HG03066 (cell line): ENCODE measurements around the gene STK32A.

Experiments
- ATAC-seq: cut with Tn5 transposase; IDR thresholded peaks from one replicate; pipeline ENCODE4 v1.9.1; 2021; ENCODE audit warnings: low read depth; ENCODE audit not compliant: unreplicated experiment

The STK32A gene

DNA sequence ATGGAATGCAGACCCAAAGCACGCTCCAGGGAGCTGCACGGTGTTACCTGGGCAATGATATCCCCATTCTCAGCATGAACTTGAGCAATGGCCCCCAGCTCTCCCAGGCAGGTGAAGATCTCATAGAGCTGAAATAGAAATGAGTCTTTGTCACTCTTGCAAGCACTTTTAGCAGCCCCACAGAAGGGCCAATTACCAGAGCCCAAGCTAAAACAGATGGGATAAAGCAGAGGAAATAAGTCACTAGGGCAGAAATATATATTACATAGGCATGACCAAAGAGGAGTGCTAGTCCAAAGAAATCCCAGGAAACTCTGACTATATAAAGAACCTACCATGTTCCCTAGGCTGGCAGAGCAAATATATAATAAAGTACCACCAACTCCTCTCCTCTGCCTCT is 177.7 kb downstream of the STK32A start:
- no peak for ATAC-seq

DNA sequence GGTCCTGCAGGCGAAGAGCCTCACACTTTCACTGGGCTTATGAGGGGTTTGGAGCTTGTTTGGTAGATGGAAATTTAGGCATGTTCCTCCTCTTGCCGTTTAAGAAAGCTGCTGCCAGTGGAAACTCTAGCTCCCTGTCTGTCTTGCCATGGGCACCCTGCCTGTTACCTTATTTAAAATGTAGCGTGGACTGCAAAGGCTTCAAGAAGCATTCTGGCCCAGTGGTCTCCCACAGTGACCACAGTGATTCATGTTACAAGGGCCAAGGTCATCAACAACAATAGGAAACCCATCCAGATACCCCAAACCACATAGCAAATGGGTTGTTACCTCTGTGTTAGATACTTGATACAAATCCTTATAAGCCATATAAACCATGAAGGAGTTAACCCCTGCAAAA is 178.4 kb downstream of the STK32A start:
- ATAC-seq = no peak

DNA sequence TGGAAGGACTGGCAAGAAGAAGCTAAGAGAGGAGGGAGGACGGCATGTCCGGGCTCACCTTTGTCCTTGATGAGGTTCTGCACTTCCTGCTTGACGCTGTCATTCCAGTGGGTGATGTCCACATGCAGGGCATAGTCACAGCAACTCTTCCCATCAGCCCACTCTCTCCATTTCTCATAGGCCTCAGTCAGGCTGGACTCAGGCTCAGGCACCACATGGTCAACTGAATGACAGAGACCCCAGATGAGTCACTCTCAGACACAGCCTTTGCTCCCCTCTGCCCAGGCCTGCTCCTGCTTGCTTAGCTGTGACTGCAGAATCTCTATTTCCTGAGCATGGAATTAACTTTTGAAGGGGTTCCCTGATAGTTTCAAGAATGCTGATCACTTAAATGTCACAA is 180.8 kb downstream of the STK32A start:
- no peak for ATAC-seq

DNA sequence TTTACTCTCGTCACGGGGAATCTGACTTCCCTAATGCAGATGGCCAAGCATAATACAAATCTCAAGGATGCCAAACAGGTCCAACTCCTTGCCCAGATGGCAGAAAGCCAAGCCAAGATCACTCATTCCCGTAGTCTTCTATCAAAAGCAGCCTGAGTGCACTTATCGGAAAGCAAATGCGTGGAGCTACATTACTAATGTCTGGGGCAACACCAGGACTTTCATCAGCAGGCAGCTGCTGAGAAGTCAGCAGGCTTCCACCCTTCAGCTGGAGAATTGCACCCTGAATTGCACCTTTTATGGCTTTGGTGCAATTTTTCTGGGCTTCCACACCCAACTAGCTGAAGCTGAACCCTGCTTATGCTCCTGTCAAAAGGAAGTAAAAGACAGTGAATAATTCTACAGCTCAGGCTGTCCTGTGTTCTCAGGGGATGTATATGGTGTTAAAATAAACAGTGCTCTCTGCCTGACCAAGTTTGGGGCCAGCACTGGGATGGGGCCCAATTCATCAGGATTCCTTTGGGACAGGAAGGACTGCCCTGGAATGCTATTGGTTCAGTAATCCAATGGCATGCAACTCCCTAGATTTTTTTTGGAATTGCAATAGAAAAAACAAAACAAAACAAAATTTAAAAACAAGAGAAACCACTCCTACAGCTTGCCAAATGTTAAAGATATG is 182.4 kb downstream of the STK32A start:
- ATAC-seq = no peak

DNA sequence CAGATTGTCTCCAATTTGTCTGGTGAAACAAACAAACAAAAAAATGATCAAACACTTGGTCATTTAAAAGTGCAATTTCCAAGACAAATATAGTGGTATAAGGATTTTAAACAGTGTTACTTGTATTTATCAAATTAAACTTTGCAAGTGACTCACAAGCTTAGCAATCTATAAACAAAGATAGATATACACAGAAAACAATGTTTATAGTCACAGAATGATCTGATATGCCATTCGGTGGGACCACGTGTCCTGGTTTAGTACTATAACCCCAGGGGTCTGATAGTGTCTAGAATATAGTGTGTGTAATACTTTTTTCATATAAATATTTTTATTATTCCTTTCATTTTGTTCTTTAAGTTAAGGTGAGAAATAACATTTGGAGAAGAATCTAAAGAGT is 183.8 kb downstream of the STK32A start:
- no peak for ATAC-seq

DNA sequence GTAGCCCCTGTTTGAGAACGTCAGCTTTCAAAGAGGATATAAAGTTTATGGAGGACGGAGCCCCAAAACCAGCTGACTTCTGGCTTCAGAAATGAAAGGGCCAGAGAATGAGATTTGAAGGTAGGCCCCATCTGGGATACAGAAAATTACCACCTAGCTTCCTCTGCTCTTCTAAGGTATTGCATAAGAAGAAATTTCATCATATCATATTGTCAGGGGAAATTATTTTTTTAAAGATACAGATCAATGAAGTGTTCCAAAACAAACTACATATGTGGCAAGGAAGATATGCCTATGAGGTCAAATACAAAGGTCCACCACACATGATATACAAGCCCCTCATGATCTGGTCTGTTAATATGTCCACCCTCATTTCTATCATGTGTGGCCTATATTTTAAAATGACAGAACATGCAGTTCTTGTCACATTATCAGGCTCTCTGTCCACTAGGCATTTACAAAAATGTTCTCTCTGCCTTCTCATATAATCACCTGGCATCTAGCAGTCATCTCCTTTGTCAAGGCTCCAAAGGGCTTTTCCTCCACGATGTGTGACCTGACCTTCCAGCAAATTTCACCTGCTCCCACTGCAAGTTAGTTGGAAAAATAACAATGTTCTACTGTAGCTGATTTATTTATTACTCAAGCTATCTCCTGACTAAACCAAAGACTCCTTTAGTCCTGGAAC is 192.0 kb downstream of the STK32A start:
- ATAC-seq = no peak

DNA sequence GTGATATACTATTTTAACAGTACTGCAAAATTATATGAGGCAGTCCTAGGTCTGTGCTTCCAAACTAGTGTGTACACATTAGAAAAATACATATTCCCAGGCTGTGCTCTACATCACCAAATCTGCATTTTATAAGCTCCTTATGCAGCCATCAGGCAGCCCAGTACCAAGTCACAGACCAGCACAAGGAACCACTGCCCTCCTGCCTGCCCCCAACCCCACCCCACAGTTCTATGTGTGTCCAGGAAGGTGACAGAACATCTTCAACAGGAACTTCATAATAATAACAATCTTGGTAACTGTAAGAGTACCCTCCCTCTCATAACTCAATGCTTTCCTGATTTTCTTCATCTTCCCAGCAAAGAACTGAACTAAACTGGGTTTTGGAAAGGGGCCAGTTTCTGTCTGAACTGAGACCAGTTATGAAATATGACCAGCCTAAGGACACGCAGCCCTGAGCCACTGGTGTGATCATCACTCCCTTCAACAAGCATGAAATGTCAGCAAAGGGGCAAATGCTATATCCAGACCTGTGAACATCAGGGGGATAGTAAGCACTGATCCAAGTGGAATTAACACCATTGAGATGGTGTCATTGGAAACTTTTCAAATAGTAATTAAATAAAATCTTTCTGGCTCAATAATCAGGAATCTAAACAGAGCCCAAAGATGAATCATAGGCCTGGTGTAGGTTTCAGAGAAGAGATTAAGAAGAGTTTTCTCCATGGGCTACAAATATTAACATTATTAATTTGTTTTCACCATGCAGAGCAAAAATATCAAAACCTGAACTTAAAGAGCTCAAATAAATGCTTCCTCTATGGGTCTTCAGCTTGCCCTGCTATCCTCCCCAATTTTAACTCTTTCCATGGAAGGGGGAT is 192.9 kb downstream of the STK32A start:
- ATAC-seq = no peak

DNA sequence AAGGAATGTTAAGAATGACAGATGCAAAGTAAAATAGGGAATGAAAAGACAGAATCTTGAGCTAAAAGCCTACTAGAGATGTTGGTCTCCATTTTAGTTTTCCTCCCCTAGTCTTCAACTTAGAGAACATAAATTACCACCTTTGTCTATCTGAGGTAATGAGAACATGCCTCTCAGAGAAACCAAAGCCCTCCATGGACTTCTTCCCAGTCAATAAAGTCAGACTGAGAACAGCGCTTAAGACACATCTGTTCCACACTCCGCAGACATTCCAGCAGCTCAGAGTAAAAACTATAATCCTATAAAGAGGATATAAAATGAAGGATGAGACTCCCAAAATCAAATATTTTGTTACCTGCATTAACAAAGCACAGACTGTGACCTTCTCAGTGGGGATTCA is 195.8 kb downstream of the STK32A start:
- no peak for ATAC-seq

DNA sequence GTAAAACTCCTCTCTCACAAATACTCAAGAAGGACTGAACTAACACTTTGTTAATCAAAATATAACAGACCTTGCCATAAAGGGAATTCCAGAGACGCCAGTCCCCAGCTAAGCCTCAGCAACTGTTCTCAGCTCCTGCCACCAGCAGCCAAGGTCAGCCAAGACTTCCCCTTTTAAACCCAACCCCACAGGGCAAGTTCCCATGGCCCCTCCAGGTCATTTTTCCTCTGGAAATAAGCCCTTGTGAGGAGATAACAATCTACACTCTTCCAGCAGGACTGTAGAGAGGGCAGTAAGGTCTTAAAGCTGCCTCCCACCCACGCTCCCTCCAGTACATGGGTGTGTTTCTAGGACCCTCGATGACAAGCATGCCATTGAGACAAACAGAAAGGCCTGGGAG is 196.8 kb downstream of the STK32A start:
- no peak for ATAC-seq

DNA sequence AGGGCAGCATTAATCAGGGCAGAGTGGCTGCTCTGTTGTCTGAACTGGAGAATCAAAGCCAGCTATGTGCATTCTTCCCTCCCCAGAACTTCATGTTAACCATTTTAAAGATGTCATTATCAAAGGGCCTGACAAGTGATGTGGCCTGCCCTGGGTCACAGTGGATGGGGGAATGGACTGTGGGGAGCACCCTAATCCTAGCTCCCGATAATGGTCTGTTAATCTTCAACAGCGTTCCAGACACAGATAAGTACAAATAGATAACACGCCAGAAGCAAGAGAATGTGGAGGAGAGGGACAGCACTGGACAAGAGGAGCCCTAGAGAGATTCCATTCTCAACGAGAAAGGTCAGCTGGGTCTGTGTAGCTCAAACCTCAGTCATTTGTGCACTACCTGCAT is 197.5 kb downstream of the STK32A start:
- ATAC-seq = no peak

DNA sequence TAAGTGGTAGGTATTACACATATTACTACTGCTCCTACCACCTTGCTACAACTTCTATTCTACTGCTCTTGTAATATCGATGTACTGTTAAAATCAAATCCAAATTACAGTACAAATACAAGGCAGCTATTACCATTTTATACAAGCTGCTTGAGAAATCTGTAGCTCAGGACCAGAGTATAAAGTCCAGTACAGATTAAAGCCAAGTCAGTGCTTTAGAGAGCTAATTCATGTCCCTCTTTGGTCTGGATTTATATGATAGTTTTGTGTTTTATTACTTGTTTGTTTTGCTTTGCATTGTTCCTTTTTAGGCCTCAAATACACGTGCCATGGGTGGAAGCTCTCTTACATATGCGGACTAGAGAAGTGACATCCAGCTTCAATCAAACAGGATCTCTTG is 199.2 kb downstream of the STK32A start:
- ATAC-seq = no peak

DNA sequence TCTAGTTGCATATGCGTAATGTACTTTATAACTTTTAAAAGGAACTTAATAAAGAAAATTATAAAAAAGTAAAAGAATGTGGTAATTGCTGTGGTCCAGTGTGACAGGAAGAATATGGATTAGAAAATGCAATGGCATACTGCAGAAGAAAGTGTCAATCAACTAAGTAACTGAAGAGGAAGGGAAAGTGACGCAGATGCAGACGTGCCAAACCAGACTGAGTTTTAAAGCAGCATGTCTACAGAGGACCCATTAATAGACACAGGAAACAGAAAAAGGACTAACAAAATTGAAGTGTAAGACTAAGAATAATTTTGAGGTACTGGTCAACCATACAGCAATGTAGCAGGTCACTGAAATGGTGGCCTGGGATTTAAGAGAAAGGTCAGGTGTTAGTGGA is 201.8 kb downstream of the STK32A start:
- ATAC-seq = no peak

DNA sequence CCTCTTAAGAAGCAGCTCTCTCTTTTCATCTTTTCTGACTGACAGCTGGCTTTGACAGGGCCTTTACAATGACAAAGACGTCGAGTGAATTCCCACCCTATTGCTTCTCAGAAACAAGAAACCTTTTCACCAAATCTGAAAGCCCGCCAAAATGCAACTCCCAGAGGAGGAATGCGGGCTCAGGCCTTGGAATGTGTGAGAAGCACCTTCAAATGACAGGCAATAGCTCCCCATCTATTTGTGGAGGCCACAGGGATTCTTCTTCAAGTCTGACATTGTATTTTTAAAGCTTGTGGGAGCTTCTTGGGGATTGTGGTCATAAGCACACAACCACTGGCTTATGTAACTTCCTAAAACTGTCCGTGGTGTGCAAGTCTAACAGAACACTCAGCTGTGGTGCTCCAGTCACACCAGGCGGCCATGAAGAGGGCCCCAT is 202.4 kb downstream of the STK32A start:
- ATAC-seq = no peak
